Measurements from ENCODE around the gene RNF112. TPM values are rescaled to one million over a fixed set of nuclear protein-coding genes. Genes with fewer than 3 reads are reported as not detected.
A peak's percentile ranks its signal among the peaks of the same experiment; 100 is the strongest.

RNF112 gene
- total and polyA plus RNA-seq, 2 of the 8 experiments (the other 6 are each of a cell fraction or from before 2014, with no cell fraction given) = 1.1 to 2.2 TPM

- Histone ChIP-seq H4K5ac (ENCODE audit: insufficient read length, low read depth, low read length) (no peak overlapping the region), H3K14ac (ENCODE audit: insufficient read length) (no peak overlapping the region), H2BK12ac (ENCODE audit: low read depth, low read length) (peak overlapping the region; percentile 50; the same call in 1 of the 2 replicates), H2BK20ac (ENCODE audit: low read length) (peak overlapping the region; percentile 83), H3K9me3 (ENCODE audit: insufficient read depth in 2 of 2, low read depth in 1 of 2, low read length in 1 of 2) (no peaks in the 10 kb centered on the region), H3K4me2 (ENCODE audit: insufficient read depth in 1 of 2, low read depth in 2 of 2, low read length in 2 of 2) (no peak overlapping the region), H2AFZ (ENCODE audit: low read length) (no peak overlapping the region), H2AK5ac (ENCODE audit: low read depth, low read length) (0 out of 2 replicates have a peak overlapping the region, but pooled peaks have one; percentile 11), H3K79me1 (ENCODE audit: low read depth, low read length) (no peaks in the 10 kb centered on the region), H3K27me3 (replicated peaks in 1 of 4; ENCODE audit: control insufficient read depth in 3 of 4, extremely low read depth in 1 of 4, insufficient read depth in 3 of 4, low read length in 3 of 4) (no peaks in the 10 kb centered on the region), H3K36me3 (ENCODE audit: control insufficient read depth in 2 of 4, insufficient read depth in 4 of 4, low read length in 3 of 4) (no peaks in the 10 kb centered on the region), H3K18ac (ENCODE audit: extremely low read depth, low read length) (peak overlapping the region; percentile 34; the same call in 1 of the 2 replicates), H3K56ac (replicated peaks; ENCODE audit: insufficient read length, low read depth, low read length) (no peak overlapping the region), H3K4me3 (ENCODE audit: extremely low read depth in 1 of 4, insufficient read depth in 2 of 4, low read depth in 3 of 4, low read length in 4 of 4) (no peak overlapping the region), H3K79me2 (ENCODE audit: control insufficient read depth in 1 of 2, insufficient read depth in 2 of 2, low read length in 2 of 2) (no peaks in the 10 kb centered on the region), H2BK5ac (ENCODE audit: low read depth, low read length) (no peak overlapping the region), H3K4ac (replicated peaks; ENCODE audit: insufficient read length, low read depth, low read length) (no peak overlapping the region), H4K8ac (ENCODE audit: extremely low read depth, insufficient read depth, low read length) (no peak overlapping the region), H3K23me2 (ENCODE audit: low read depth, low read length) (peaks cover 2% of the 10 kb centered on the region; the same call in 1 of the 2 replicates), H2BK120ac (replicated peaks; ENCODE audit: low read depth, low read length) (no peak overlapping the region), H4K91ac (replicated peaks; ENCODE audit: insufficient read length, low read length) (no peak overlapping the region), H3K9ac (replicated peaks in 1 of 4; ENCODE audit: extremely low read depth in 1 of 4, low read depth in 3 of 4, low read length in 3 of 4) (no peak overlapping the region), H3K27ac (ENCODE audit: low read depth, low read length) (no peak overlapping the region), H4K20me1 (replicated peaks in 1 of 2; ENCODE audit: control insufficient read depth in 1 of 2, insufficient read depth in 2 of 2, low read length in 2 of 2) (no peaks in the 10 kb centered on the region), H3K4me1 (replicated peaks in 1 of 4; ENCODE audit: control insufficient read depth in 3 of 4, insufficient read depth in 4 of 4, low read length in 3 of 4) (peaks cover 5 to 16% (median 10%) of the 10 kb centered on the region in 4 experiments), H3K23ac (ENCODE audit: insufficient read length) (no peak overlapping the region), H2BK15ac (ENCODE audit: low read length) (0 out of 2 replicates have a peak overlapping the region, but pooled peaks have one; percentile 36)
- WGBS, 2 experiments (ENCODE audit: extremely low coverage in 1 of 2, insufficient coverage in 1 of 2, insufficient read length in 1 of 2, insufficient replicate concordance in 2 of 2, low coverage in 1 of 2, low lambda C conversion rate in 2 of 2, missing lambda C conversion rate in 1 of 2) = 92% methylated on average over 3 of the region's 3 CpGs; no CpG with 5 or more reads in 1 of the 2 experiments
- DNase-seq (ENCODE audit: low read depth in 1 of 2, low spot score in 2 of 2) (no peak), FAIRE-seq (no peak)
- TF ChIP-seq SIRT6 (IDR thresholded peaks at IDR 0.05; ENCODE audit: low read length) (no peak), SIX5 (IDR thresholded peaks at IDR 0.05; ENCODE audit: low read depth, low read length) (no peak), BCL11A (IDR thresholded peaks at IDR 0.05; ENCODE audit: low read depth in 2 of 2, low read length in 2 of 2) (no peak)
- TF ChIP-seq, protein P1, sequence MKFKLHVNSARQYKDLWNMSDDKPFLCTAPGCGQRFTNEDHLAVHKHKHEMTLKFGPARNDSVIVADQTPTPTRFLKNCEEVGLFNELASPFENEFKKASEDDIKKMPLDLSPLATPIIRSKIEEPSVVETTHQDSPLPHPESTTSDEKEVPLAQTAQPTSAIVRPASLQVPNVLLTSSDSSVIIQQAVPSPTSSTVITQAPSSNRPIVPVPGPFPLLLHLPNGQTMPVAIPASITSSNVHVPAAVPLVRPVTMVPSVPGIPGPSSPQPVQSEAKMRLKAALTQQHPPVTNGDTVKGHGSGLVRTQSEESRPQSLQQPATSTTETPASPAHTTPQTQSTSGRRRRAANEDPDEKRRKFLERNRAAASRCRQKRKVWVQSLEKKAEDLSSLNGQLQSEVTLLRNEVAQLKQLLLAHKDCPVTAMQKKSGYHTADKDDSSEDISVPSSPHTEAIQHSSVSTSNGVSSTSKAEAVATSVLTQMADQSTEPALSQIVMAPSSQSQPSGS (IDR thresholded peaks at IDR 0.05; ENCODE audit: low read length) = no peak
- CTCF ChIA-PET (ENCODE audit: partially characterized antibody) = interaction anchor here (0.8 to 1.6 kb wide), 2 partner anchors 10 to 16 kb away, joined by 3 to 5 read pairs; no protein-coding TSS in a partner anchor
- POLR2A ChIA-PET (ENCODE audit: partially characterized antibody) = interaction anchor here (0.6 to 1.5 kb wide), 2 partner anchors 11 to 17 kb away, joined by 3 read pairs; no protein-coding TSS in a partner anchor
These were observed 20.7 kb downstream of the RNF112 start for GRCh38 chr17:19431691-19432090.

Data from H1 (cell line).